T-cell (primary cell): ENCODE measurements around the gene DLGAP1. TPM values are rescaled to one million over a fixed set of nuclear protein-coding genes. Genes with fewer than 3 reads are reported as not detected.
"Not testable (repeated sequence)": the region's sequence is repeated elsewhere in the genome, so short reads cannot be mapped to it uniquely, and the experiment has no call there.

Experiments
- ATAC-seq, 4 experiments: fragments of 200-7000 bp in 3 of 4; fragments of 150-1000 bp in 1 of 4; cut with Tn5 transposase; replicated peaks in 1 of 4; 1 replicate in 3 of 4; 2 replicates in 1 of 4; pipeline ENCODE4 v1.10.0; 2021; ENCODE audit warnings: moderate library complexity in 3 of 4, mild to moderate bottlenecking in 2 of 4, moderate number of reproducible peaks in 1 of 4
- CTCF ChIA-PET, 2 donors: fragments of 300-600 bp; sonication (Branson Sonifier 250); formaldehyde crosslinking; loops; one replicate each; lab custom pipeline; 2022; ENCODE audit warnings: antibody characterized with exemption in 2 of 2; lab: Charles Lee
- POLR2A ChIA-PET, 2 donors: fragments of 300-600 bp; sonication (Branson Sonifier 250); formaldehyde crosslinking; loops; one replicate each; lab custom pipeline; 2022; ENCODE audit warnings: antibody characterized with exemption in 2 of 2; lab: Charles Lee
- DNase-seq, 35 experiments: peaks; one replicate each; pipeline versions ENCODE4 v3.0.0 to v3.0.0-alpha.2; 2013 to 2023
- H3K27ac ChIP-seq: one replicate; pipeline ENCODE4 v1.5.1; 2013; ENCODE audit warnings: low read length
- H3K27me3 ChIP-seq, 2 experiments: replicated peaks in 1 of 2; 1 replicate in 1 of 2; 2 replicates in 1 of 2; pipeline versions ENCODE4 v1.6.1 to v1.7.0; 2013; ENCODE audit warnings: low read length in 1 of 2, mixed read lengths in 1 of 2; ENCODE audit not compliant: control insufficient read depth in 2 of 2, insufficient read depth in 2 of 2; ENCODE audit errors: extremely low read depth in 1 of 2
- H3K36me3 ChIP-seq, 2 donors: 1 replicate in 1 of 2; 2 replicates in 1 of 2; pipeline versions ENCODE4 v1.6.1 to v1.7.0; 2013; ENCODE audit warnings: low read length in 1 of 2; ENCODE audit not compliant: control insufficient read depth in 2 of 2, insufficient read depth in 1 of 2; ENCODE audit errors: extremely low read depth in 1 of 2
- H3K4me1 ChIP-seq, 2 experiments: 1 replicate in 1 of 2; 2 replicates in 1 of 2; pipeline versions ENCODE4 v1.6.1 to v1.7.0; 2013; ENCODE audit warnings: low read length in 2 of 2, mixed read lengths in 1 of 2; ENCODE audit not compliant: insufficient read depth in 2 of 2, control insufficient read depth in 1 of 2; ENCODE audit errors: extremely low read depth in 1 of 2
- H3K4me3 ChIP-seq, 2 donors: 1 replicate in 1 of 2; 2 replicates in 1 of 2; pipeline versions ENCODE4 v1.5.1 to v1.7.0; 2013; ENCODE audit warnings: mild to moderate bottlenecking in 2 of 2, low read length in 1 of 2, moderate library complexity in 1 of 2; ENCODE audit not compliant: control insufficient read depth in 1 of 2; ENCODE audit errors: extremely low read depth in 1 of 2
- H3K9me3 ChIP-seq: 2 replicates; pipeline ENCODE4 v1.7.0; 2013
- H3K27ac Mint-ChIP-seq, 2 donors: one replicate each; pipeline ENCODE4 v1.8.0; 2020 to 2021; ENCODE audit warnings: mild to moderate bottlenecking in 2 of 2, mixed read lengths in 2 of 2
- H3K27me3 Mint-ChIP-seq, 2 donors: one replicate each; pipeline ENCODE4 v1.8.0; 2021 to 2022; ENCODE audit warnings: mixed read lengths in 2 of 2
- H3K36me3 Mint-ChIP-seq: one replicate; pipeline ENCODE4 v1.8.0; 2021; ENCODE audit warnings: mixed read lengths
- H3K4me1 Mint-ChIP-seq, 3 donors: one replicate each; pipeline ENCODE4 v1.8.0; 2020 to 2022; ENCODE audit warnings: mixed read lengths in 3 of 3, mild to moderate bottlenecking in 1 of 3
- H3K4me3 Mint-ChIP-seq, 3 donors: one replicate each; pipeline ENCODE4 v1.8.0; 2020 to 2022; ENCODE audit warnings: mild to moderate bottlenecking in 3 of 3, mixed read lengths in 3 of 3, moderate library complexity in 3 of 3
- H3K9me3 Mint-ChIP-seq, 3 donors: one replicate each; pipeline ENCODE4 v1.8.0; 2020 to 2022; ENCODE audit warnings: mixed read lengths in 3 of 3
- WGBS: methylation state at CpG from one replicate; pipeline ENCODE4 v1.1.5; 2013; ENCODE audit warnings: missing lambda C conversion rate; ENCODE audit not compliant: insufficient coverage; 5-methylcytosine and 5-hydroxymethylcytosine counted together
- total RNA-seq, 35 experiments: library from RNA in 6 of 35; stranded (reverse) in 6 of 35; fragments of 120-200 nt in 1 of 35; gene quantifications; one replicate each; pipeline versions ENCODE4 v1.2.1 to v1.2.4 and lab custom pipeline; 2013 to 2026

The DLGAP1 gene
- total RNA-seq, 5 donors from 2014 or later (not counting 1 experiment from before 2014, with no cell fraction given): 0.25 to 1.8 (median 0.26) TPM

GRCh38 chr18:3604498-3605408 is 850.4 kb downstream of the DLGAP1 start:
- POLR2A ChIA-PET: interaction anchor here (0.6 to 2.5 kb wide), 7 partner anchors 8 to 308 kb away, joined by 3 to 24 read pairs (median 3); no protein-coding TSS in a partner anchor
- no peaks in the 10 kb centered on the region for H3K27me3 ChIP-seq
- CTCF ChIA-PET: interaction anchor here (0.6 to 2.6 kb wide), 7 partner anchors 10 to 535 kb away, joined by 4 to 33 read pairs (median 4); no protein-coding TSS in a partner anchor
- H3K4me1 ChIP-seq: peaks cover 44 to 45% of the 10 kb centered on the region in 2 experiments
- peak overlapping the region; percentile 85 for H3K27ac ChIP-seq
- Mint-ChIP-seq H3K36me3 (no peaks in the 10 kb centered on the region), H3K27me3 (no peaks in the 10 kb centered on the region), H3K27ac (no peak overlapping the region), H3K4me1 (peaks cover 12 to 23% (median 13%) of the 10 kb centered on the region in 3 donors), H3K9me3 (no peaks in the 10 kb centered on the region), H3K4me3 (no peak overlapping the region)
- 15% methylated on average over 11 of the region's 12 CpGs for WGBS
- peaks cover 0 to 3% of the 10 kb centered on the region in 2 donors for H3K36me3 ChIP-seq
- no peaks in the 10 kb centered on the region for H3K9me3 ChIP-seq
- H3K4me3 ChIP-seq: peak overlapping the region; percentile 25 to 50
- peak in 1 of 35 experiments; percentile 68 for DNase-seq
- peak; percentile 66 to 78 (median 75) for ATAC-seq

- Mint-ChIP-seq H3K4me3 (no peak overlapping the region), H3K36me3 (no peaks in the 10 kb centered on the region), H3K27me3 (no peaks in the 10 kb centered on the region), H3K9me3 (no peaks in the 10 kb centered on the region), H3K4me1 (peaks cover 8 to 23% (median 13%) of the 10 kb centered on the region in 3 donors), H3K27ac (no peak overlapping the region)
- Histone ChIP-seq H3K27me3 (no peaks in the 10 kb centered on the region), H3K4me3 (peak overlapping the region in 1 of 2 donors; percentile 50), H3K9me3 (no peaks in the 10 kb centered on the region), H3K36me3 (peaks cover 0 to 3% of the 10 kb centered on the region in 2 donors), H3K27ac (peak overlapping the region; percentile 85), H3K4me1 (peaks cover 44 to 48% of the 10 kb centered on the region in 2 experiments)
- CTCF ChIA-PET: interaction anchor here (0.9 to 2.5 kb wide), 6 partner anchors 9 to 323 kb away, joined by 3 to 33 read pairs (median 4); no protein-coding TSS in a partner anchor
- ATAC-seq (no peak), DNase-seq (no peak)
- POLR2A ChIA-PET: interaction anchor here in 1 of 2 donors (1.0 to 2.5 kb wide), 2 partner anchors 10 to 307 kb away, joined by 3 to 24 read pairs; no protein-coding TSS in a partner anchor
- 0% methylated on average over 1 of the region's 4 CpGs for WGBS
These were observed 850.9 kb downstream of the DLGAP1 start for GRCh38 chr18:3604235-3604497.

- 22% methylated on average over 5 of the region's 12 CpGs for WGBS
- H3K27ac ChIP-seq: peak overlapping the region; percentile 85
- H3K4me3 ChIP-seq: peak overlapping the region; percentile 50 to 74
These were observed 851.5 kb downstream of the DLGAP1 start for GRCh38 chr18:3603421-3604234.

GRCh38 chr18:3601106-3601755 is 853.9 kb downstream of the DLGAP1 start:
- H3K27me3 ChIP-seq, H3K36me3 ChIP-seq, ATAC-seq, H3K9me3 Mint-ChIP-seq, H3K27ac ChIP-seq, H3K9me3 ChIP-seq, DNase-seq, H3K4me3 Mint-ChIP-seq, H3K4me3 ChIP-seq, H3K27me3 Mint-ChIP-seq, H3K27ac Mint-ChIP-seq: not testable (repeated sequence)
- H3K4me1 Mint-ChIP-seq: peaks cover 13 to 31% (median 25%) of the 10 kb centered on the region in 3 donors
- POLR2A ChIA-PET: interaction anchor here in 1 of 2 donors (0.6 kb wide), 1 partner anchor 993 kb away, joined by 3 read pairs; no protein-coding TSS in a partner anchor
- H3K4me1 ChIP-seq: peaks cover 42 to 60% of the 10 kb centered on the region in 2 experiments
- H3K36me3 Mint-ChIP-seq: peaks cover 15% of the 10 kb centered on the region
- CTCF ChIA-PET: interaction anchor here (0.6 to 0.7 kb wide), 3 partner anchors 47 to 487 kb away, joined by 3 to 6 read pairs (median 4); no protein-coding TSS in a partner anchor
- 91% methylated on average over 7 of the region's 12 CpGs for WGBS

More at GRCh38 chr18:3603421-3604234, 851.5 kb downstream of the DLGAP1 start:
- peaks cover 44 to 49% of the 10 kb centered on the region in 2 experiments for H3K4me1 ChIP-seq
- peak in 3 of 4 experiments; percentile 36 to 44 (median 39) for ATAC-seq
- Mint-ChIP-seq H3K27me3 (no peaks in the 10 kb centered on the region), H3K36me3 (no peaks in the 10 kb centered on the region), H3K4me3 (no peak overlapping the region), H3K9me3 (no peaks in the 10 kb centered on the region), H3K4me1 (peaks cover 7 to 27% (median 13%) of the 10 kb centered on the region in 3 donors), H3K27ac (no peak overlapping the region)
- POLR2A ChIA-PET: interaction anchor here (0.9 to 2.5 kb wide), 3 partner anchors 9 to 306 kb away, joined by 3 to 24 read pairs (median 6); no protein-coding TSS in a partner anchor
- H3K9me3 ChIP-seq: no peaks in the 10 kb centered on the region
- no peaks in the 10 kb centered on the region for H3K27me3 ChIP-seq
- peak in 2 of 35 experiments; percentile 24 to 57 for DNase-seq
- H3K36me3 ChIP-seq: peaks cover 0 to 3% of the 10 kb centered on the region in 2 donors
- CTCF ChIA-PET: interaction anchor here (0.6 to 2.5 kb wide), 9 partner anchors 9 to 323 kb away, joined by 3 to 33 read pairs (median 4); no protein-coding TSS in a partner anchor

GRCh38 chr18:3599861-3600260 is 855.2 kb downstream of the DLGAP1 start:
- no peak overlapping the region for H3K4me3 Mint-ChIP-seq
- H3K4me1 Mint-ChIP-seq: peaks cover 27 to 43% (median 38%) of the 10 kb centered on the region in 3 donors
- no peak for DNase-seq
- no CpG with 5 or more reads among the region's 6 CpGs for WGBS
- H3K27ac Mint-ChIP-seq: no peak overlapping the region
- H3K27me3 Mint-ChIP-seq: no peaks in the 10 kb centered on the region
- Histone ChIP-seq H3K36me3 (peaks cover 0 to 7% of the 10 kb centered on the region in 2 donors), H3K4me3 (no peak overlapping the region), H3K27ac (no peak overlapping the region), H3K9me3 (no peaks in the 10 kb centered on the region), H3K4me1 (peaks cover 42 to 70% of the 10 kb centered on the region in 2 experiments), H3K27me3 (no peaks in the 10 kb centered on the region)
- ChIA-PET POLR2A (interaction anchor here (0.5 to 1.2 kb wide), 2 partner anchors 149 to 152 kb away, joined by 7 to 9 read pairs; no protein-coding TSS in a partner anchor), CTCF (no interaction called here)
- H3K9me3 Mint-ChIP-seq: no peaks in the 10 kb centered on the region
- peaks cover 15% of the 10 kb centered on the region for H3K36me3 Mint-ChIP-seq
- ATAC-seq: no peak
